RWPE1 (cell line): Measurements from ENCODE around the gene DMKN.

Source experiments
- CTCF ChIA-PET: fragments of 350-600 bp; sonication (Branson Sonifier 250); formaldehyde crosslinking; extraction: SDS; loops from one replicate; lab custom pipeline; 2021; lab: Yijun Ruan, JAX
- POLR2A ChIA-PET: fragments of 400-600 bp; formaldehyde crosslinking; extraction: SDS; loops from one replicate; lab custom pipeline; 2020; ENCODE audit warnings: antibody characterized with exemption; ENCODE audit not compliant: low non-redundant PET; lab: Yijun Ruan, JAX
- DNase-seq: peaks from one replicate; pipeline ENCODE4 v3.0.0; 2012; ENCODE audit warnings: low spot score
- H3K27ac ChIP-seq: fragments of 450-650 bp; 2 replicates; pipeline ENCODE4 v1.5.1; 2017
- CTCF ChIP-seq: fragments of 450-650 bp; conservative IDR thresholded peaks from 2 replicates; pipeline ENCODE4 v1.5.1; 2017; ENCODE audit warnings: low read depth, mild to moderate bottlenecking

The DMKN gene

GRCh38 chr19:35451338-35452096 is 61.9 kb downstream of the DMKN start:
- no peak for TF ChIP-seq CTCF
- no peak overlapping the region for H3K27ac ChIP-seq
- no peak for DNase-seq
- CTCF ChIA-PET: interaction anchor here (1.3 kb wide), 1 partner anchor 17 kb away, joined by 4 read pairs; no protein-coding TSS in a partner anchor
- POLR2A ChIA-PET: no interaction called here

GRCh38 chr19:35449359-35450043 is 63.9 kb downstream of the DMKN start:
- POLR2A ChIA-PET: no interaction called here
- CTCF ChIA-PET: no interaction called here
- no peak for TF ChIP-seq CTCF
- peak; percentile 24 for DNase-seq
- no peak overlapping the region for H3K27ac ChIP-seq

GRCh38 chr19:35447606-35448469 is 65.6 kb downstream of the DMKN start, which contains the start of gene FFAR2:
FFAR2 (plus strand) TSS chr19:35448257; CDS start chr19:35449715, 1,458 bp downstream.
- no peak within 1 kb of the TSS for H3K27ac ChIP-seq
- ChIA-PET CTCF (no interaction called here), POLR2A (no interaction called here)
- no peak for DNase-seq
- no peak for TF ChIP-seq CTCF
